K562 (cell line): Measurements from ENCODE around the gene ST3GAL3. TPM values are rescaled to one million over a fixed set of nuclear protein-coding genes. Genes with fewer than 3 reads are reported as not detected.

Experiments
- ATAC-seq: fragments of 200-7000 bp; cut with Tn5 transposase; 3 replicates; pipeline ENCODE4 v1.9.1; 2020; ENCODE audit warnings: moderate library complexity
- BruUV-seq: library from RNA; stranded (reverse); fragments of 400-500 nt; replicated peaks from 2 replicates; lab custom pipeline; 2021; lab: Mats Ljungman, UMichigan
- CTCF ChIA-PET: fragments of 300-600 bp; formaldehyde crosslinking; extraction: SDS; loops from one replicate; lab custom pipeline; 2021; ENCODE audit warnings: low intra/inter-chr PET ratio; lab: Yijun Ruan, JAX
- POLR2A ChIA-PET: fragments of 300-600, 350-650 bp; sonication (Branson Sonifier 250); formaldehyde crosslinking; extraction: SDS; loops from one replicate; lab custom pipeline; 2021; ENCODE audit warnings: antibody characterized with exemption, inconsistent platforms; lab: Yijun Ruan, JAX
- DNase-seq, 4 experiments: peaks; one replicate each; pipeline versions ENCODE4 v3.0.0 to v3.0.0-alpha.2; 2011 to 2018; ENCODE audit warnings: low spot score in 3 of 4, mixed read lengths in 3 of 4; ENCODE audit errors: extremely low read depth in 1 of 4
- FAIRE-seq: peaks from 2 replicates; lab custom pipeline; 2011; peaks lifted over from hg19 to GRCh38; lab: Jason Lieb, UNC
- H2AFZ ChIP-seq: 2 replicates; pipeline ENCODE4 v1.6.0; 2011; ENCODE audit warnings: low read depth, low read length, control low read depth, inconsistent platforms
- H3K27ac ChIP-seq: fragments of 200-600 bp; 3 replicates; pipeline ENCODE4 v1.8.0; 2011; ENCODE audit warnings: low read depth, mild to moderate bottlenecking, control low read depth, inconsistent platforms, low read length, moderate library complexity, mixed read lengths; ENCODE audit errors: extremely low read depth
- H3K27me3 ChIP-seq, 2 experiments: fragments of 300-600 bp in 1 of 2; 2 replicates in 1 of 2; 3 replicates in 1 of 2; pipeline versions ENCODE4 v1.6.0 to v1.8.0; 2011; ENCODE audit warnings: inconsistent platforms in 2 of 2, low read length in 2 of 2, mild to moderate bottlenecking in 1 of 2, mixed read lengths in 1 of 2, moderate library complexity in 1 of 2; ENCODE audit not compliant: control insufficient read depth in 2 of 2, insufficient read depth in 2 of 2
- H3K36me3 ChIP-seq: fragments of 300-600 bp; 3 replicates; pipeline ENCODE4 v1.8.0; 2011; ENCODE audit warnings: mild to moderate bottlenecking, low read length, inconsistent platforms; ENCODE audit not compliant: control insufficient read depth, insufficient read depth
- H3K4me1 ChIP-seq, 2 experiments: fragments of 200-600 bp in 1 of 2; replicated peaks in 1 of 2; 2 replicates in 1 of 2; 3 replicates in 1 of 2; pipeline versions ENCODE4 v1.5.1 to v1.8.0; 2011; ENCODE audit warnings: inconsistent platforms in 2 of 2, low read length in 2 of 2, mild to moderate bottlenecking in 1 of 2, mixed read lengths in 1 of 2, moderate library complexity in 1 of 2; ENCODE audit not compliant: control insufficient read depth in 2 of 2, insufficient read depth in 2 of 2
- H3K4me2 ChIP-seq: 2 replicates; pipeline ENCODE4 v1.6.1; 2011; ENCODE audit warnings: low read length, control low read depth, inconsistent platforms, mixed read lengths; ENCODE audit not compliant: insufficient read depth
- H3K4me3 ChIP-seq: fragments of 200-600 bp; sonication (generic), shearing (Covaris generic); 2 replicates; pipeline ENCODE4 v1.5.1; 2016; ENCODE audit warnings: control low read depth, inconsistent platforms
- H3K79me2 ChIP-seq: fragments of 200-600 bp; 3 replicates; pipeline ENCODE4 v1.8.0; 2011; ENCODE audit warnings: low read length, inconsistent platforms; ENCODE audit not compliant: control insufficient read depth, insufficient read depth
- H3K9ac ChIP-seq, 2 experiments: 2 replicates each; pipeline versions ENCODE4 v1.6.0 to v1.6.1; 2011; ENCODE audit warnings: low read depth in 2 of 2, low read length in 2 of 2, control low read depth in 1 of 2, inconsistent platforms in 1 of 2, mild to moderate bottlenecking in 1 of 2, mixed read lengths in 1 of 2; ENCODE audit not compliant: insufficient read depth in 1 of 2
- H3K9me1 ChIP-seq: one replicate; pipeline ENCODE4 v1.6.0; 2011; ENCODE audit warnings: inconsistent platforms, mild to moderate bottlenecking, low read length, moderate library complexity; ENCODE audit not compliant: control insufficient read depth, insufficient read depth
- H3K9me3 ChIP-seq: replicated peaks from 2 replicates; pipeline ENCODE4 v1.5.1; 2011; ENCODE audit warnings: low read depth, low read length, inconsistent platforms; ENCODE audit not compliant: control insufficient read depth, insufficient read depth
- H4K20me1 ChIP-seq: replicated peaks from 2 replicates; pipeline ENCODE4 v1.6.1; 2011; ENCODE audit warnings: low read length, inconsistent platforms, mixed read lengths; ENCODE audit not compliant: control insufficient read depth, insufficient read depth
- CBFA2T2 ChIP-seq: fragments of 450-650 bp; conservative IDR thresholded peaks from 2 replicates; pipeline ENCODE4 v1.6.1; 2017; ENCODE audit warnings: mild to moderate bottlenecking
- CTCFL ChIP-seq: IDR thresholded peaks from 2 replicates; pipeline ENCODE4 v1.6.1; 2011; ENCODE audit warnings: borderline replicate concordance, low read depth, mild to moderate bottlenecking, moderate library complexity, low read length; ENCODE audit not compliant: insufficient read depth, poor library complexity, severe bottlenecking
- E2F5 ChIP-seq: sonication (generic); formaldehyde crosslinking; IDR thresholded peaks from 2 replicates; pipeline ENCODE4 v1.8.0; 2022; ENCODE audit warnings: mild to moderate bottlenecking, missing genetic modification reagents
- GATA2 ChIP-seq: sonication (generic); formaldehyde crosslinking; IDR thresholded peaks from 2 replicates; pipeline ENCODE4 v1.4.0; 2020; ENCODE audit warnings: mild to moderate bottlenecking, missing genetic modification reagents
- KHSRP ChIP-seq: fragments of 450-650 bp; IDR thresholded peaks from 2 replicates; pipeline ENCODE4 v1.6.1; 2017
- KLF1 ChIP-seq: fragments of 450-650 bp; IDR thresholded peaks from 2 replicates; pipeline ENCODE4 v1.6.1; 2016; ENCODE audit warnings: missing genetic modification characterization, missing compliant biosample characterization
- PHF21A ChIP-seq: fragments of 450-650 bp; IDR thresholded peaks from 2 replicates; pipeline ENCODE4 v1.6.1; 2017; ENCODE audit warnings: low read depth, borderline replicate concordance
- SNRNP70 ChIP-seq: fragments of 200-400 bp; formaldehyde crosslinking; optimal IDR thresholded peaks from 2 replicates; pipeline ENCODE3; 2017; ENCODE audit warnings: low read depth, low read length
- SOX6 ChIP-seq: fragments of 450-650 bp; IDR thresholded peaks from 2 replicates; pipeline ENCODE4 v1.6.1; 2014; ENCODE audit warnings: mild to moderate bottlenecking
- TAF15 ChIP-seq: fragments of 200-400 bp; formaldehyde crosslinking; IDR thresholded peaks from 2 replicates; pipeline ENCODE4 v1.6.1; 2017; ENCODE audit warnings: mild to moderate bottlenecking, low read depth, low read length, moderate library complexity
- TCF15 ChIP-seq: fragments of 250-450 bp; sonication (Bioruptor Pico); IDR thresholded peaks from 2 replicates; pipeline ENCODE4 v1.8.0; 2022; ENCODE audit warnings: moderate library complexity, mild to moderate bottlenecking, inconsistent platforms
- TGIF2 ChIP-seq: sonication (generic); formaldehyde crosslinking; IDR thresholded peaks from 2 replicates; pipeline ENCODE4 v1.8.1; 2022; ENCODE audit warnings: mild to moderate bottlenecking, missing genetic modification reagents, moderate library complexity
- WGBS: fragments of 100-300 bp; shearing (Covaris generic); methylation state at CpG from one replicate; pipeline ENCODE4 v1.1.6; 2016; ENCODE audit warnings: low coverage, mixed read lengths; ENCODE audit not compliant: insufficient coverage; ENCODE audit errors: missing lambda C conversion rate; 5-methylcytosine and 5-hydroxymethylcytosine counted together
- in situ Hi-C: fragments of 300-500 bp; cut with MboI; formaldehyde crosslinking; loops from 4 replicates; pipeline ENCODE4 v1.15.0; 2018; ENCODE audit warnings: inconsistent platforms, mixed read lengths
- intact Hi-C: fragments of 100-400 bp; cut with micrococcal nuclease; formaldehyde crosslinking; loops from 2 replicates; pipeline ENCODE4 v1.14.2; 2022
- polyA plus RNA-seq, 8 experiments: library from polyadenylated mRNA; depleted of rRNA in 4 of 8; stranded (reverse) in 5 of 8; unstranded in 3 of 8; fragments of >200 nt; fragmentation: Nextera tagmentation in 2 of 8; fragmentation: Illumina TruSeq in 1 of 8; extraction: Ambion mirVana in 2 of 8; extraction: Trizol in 1 of 8; gene quantifications; 2 replicates each; pipeline versions ENCODE4 v1.2.1 to v1.2.3, GENCODE V29; 2011 to 2014; ENCODE audit warnings: inconsistent platforms in 1 of 8, missing spikeins in 1 of 8
- total RNA-seq, 7 experiments: library from RNA; depleted of rRNA in 6 of 7; stranded (reverse); fragments of >200 nt in 6 of 7; fragmentation: Illumina TruSeq in 2 of 7; extraction: Trizol in 2 of 7; gene quantifications; 2 replicates each; pipeline versions ENCODE4 v1.2.1 to v1.2.3, GENCODE V29; 2011 to 2021; ENCODE audit warnings: low replicate concordance in 1 of 7
- TF ChIP-seq, protein P1 (sequence below), 3 experiments: IDR thresholded peaks in 2 of 3; conservative IDR thresholded peaks in 1 of 3; 2 replicates each; pipeline ENCODE4 v1.5.1; 2011 to 2012; ENCODE audit warnings: low read length in 3 of 3, mild to moderate bottlenecking in 3 of 3, control low read depth in 2 of 3, improper control_type of control experiment in 1 of 3, inconsistent platforms in 1 of 3, low read depth in 1 of 3, mixed read lengths in 1 of 3, moderate library complexity in 1 of 3; ENCODE audit not compliant: insufficient read depth in 2 of 3
- TF ChIP-seq, protein P2 (sequence below): fragments of 250-450 bp; sonication (Bioruptor Pico); IDR thresholded peaks from 2 replicates; pipeline ENCODE4 v1.5.0; 2021
- TF ChIP-seq, protein P3 (sequence below): fragments of 250-450 bp; sonication (Bioruptor Pico); IDR thresholded peaks from 2 replicates; pipeline ENCODE4 v1.4.0; 2020; ENCODE audit warnings: mild to moderate bottlenecking

ST3GAL3 gene
- total and polyA plus RNA-seq, 9 of the 15 experiments (the other 6 are each of a cell fraction or from before 2014, with no cell fraction given): 1.2 to 18.9 (median 11.0) TPM

- peak in 2 of 4 experiments; percentile 30 to 32 for DNase-seq
- H3K9me1 ChIP-seq: no peaks in the 10 kb centered on the region
- H3K27ac ChIP-seq: no peak overlapping the region
- H3K4me2 ChIP-seq: no peak overlapping the region
- no peaks in the 10 kb centered on the region for H3K9me3 ChIP-seq
- H3K4me1 ChIP-seq: peaks cover 4 to 8% of the 10 kb centered on the region in 2 experiments; a peak in 3 of 5 replicates
- H3K79me2 ChIP-seq: no peaks in the 10 kb centered on the region
- in situ Hi-C loops (no loop called here), intact Hi-C loops (no loop called here)
- WGBS: 62% methylated on average over 4 of the region's 4 CpGs
- no peak for FAIRE-seq
- H3K9ac ChIP-seq: peak overlapping the region in 1 of 2 experiments; percentile 41; a peak in 2 of 4 replicates
- peaks cover 2% of the 10 kb centered on the region; the same call in 1 of the 3 replicates for H3K36me3 ChIP-seq
- no peaks in the 10 kb centered on the region for H4K20me1 ChIP-seq
- ChIA-PET CTCF (no interaction called here), POLR2A (interaction anchor here (0.6 to 1.8 kb wide), 3 partner anchors 12 to 48 kb away, joined by 3 to 6 read pairs (median 4); no protein-coding TSS in a partner anchor)
- no peaks in the 10 kb centered on the region for H3K27me3 ChIP-seq
- no TSS peak for BruUV-seq
- H3K4me3 ChIP-seq: no peak overlapping the region
- H2AFZ ChIP-seq: no peak overlapping the region
- ATAC-seq: peak; percentile 84
- no peak for TF ChIP-seq E2F5 (CRISPR knock-in tag)
- no peak for TF ChIP-seq PHF21A
- TF ChIP-seq GATA2 (CRISPR knock-in tag): no peak
- TF ChIP-seq CBFA2T2: no peak
- TF ChIP-seq KLF1 (tag): no peak
- TF ChIP-seq, protein P1, sequence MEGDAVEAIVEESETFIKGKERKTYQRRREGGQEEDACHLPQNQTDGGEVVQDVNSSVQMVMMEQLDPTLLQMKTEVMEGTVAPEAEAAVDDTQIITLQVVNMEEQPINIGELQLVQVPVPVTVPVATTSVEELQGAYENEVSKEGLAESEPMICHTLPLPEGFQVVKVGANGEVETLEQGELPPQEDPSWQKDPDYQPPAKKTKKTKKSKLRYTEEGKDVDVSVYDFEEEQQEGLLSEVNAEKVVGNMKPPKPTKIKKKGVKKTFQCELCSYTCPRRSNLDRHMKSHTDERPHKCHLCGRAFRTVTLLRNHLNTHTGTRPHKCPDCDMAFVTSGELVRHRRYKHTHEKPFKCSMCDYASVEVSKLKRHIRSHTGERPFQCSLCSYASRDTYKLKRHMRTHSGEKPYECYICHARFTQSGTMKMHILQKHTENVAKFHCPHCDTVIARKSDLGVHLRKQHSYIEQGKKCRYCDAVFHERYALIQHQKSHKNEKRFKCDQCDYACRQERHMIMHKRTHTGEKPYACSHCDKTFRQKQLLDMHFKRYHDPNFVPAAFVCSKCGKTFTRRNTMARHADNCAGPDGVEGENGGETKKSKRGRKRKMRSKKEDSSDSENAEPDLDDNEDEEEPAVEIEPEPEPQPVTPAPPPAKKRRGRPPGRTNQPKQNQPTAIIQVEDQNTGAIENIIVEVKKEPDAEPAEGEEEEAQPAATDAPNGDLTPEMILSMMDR (IDR thresholded peaks at IDR 0.05 in 2 of 3, conservative IDR thresholded peaks at IDR 0.05 in 1 of 3; ENCODE audit: insufficient read depth in 2 of 3, low read depth in 1 of 3, low read length in 3 of 3): peak in 2 of 3 experiments; percentile 12 to 35; a peak in 3 of 6 replicates
- TF ChIP-seq, protein P2, sequence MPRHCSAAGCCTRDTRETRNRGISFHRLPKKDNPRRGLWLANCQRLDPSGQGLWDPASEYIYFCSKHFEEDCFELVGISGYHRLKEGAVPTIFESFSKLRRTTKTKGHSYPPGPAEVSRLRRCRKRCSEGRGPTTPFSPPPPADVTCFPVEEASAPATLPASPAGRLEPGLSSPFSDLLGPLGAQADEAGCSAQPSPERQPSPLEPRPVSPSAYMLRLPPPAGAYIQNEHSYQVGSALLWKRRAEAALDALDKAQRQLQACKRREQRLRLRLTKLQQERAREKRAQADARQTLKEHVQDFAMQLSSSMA (CRISPR knock-in tag): no peak
- no peak for TF ChIP-seq SNRNP70
- no peak for TF ChIP-seq SOX6
- peak; percentile 34 for TF ChIP-seq CTCFL
- no peak for TF ChIP-seq TAF15
- TF ChIP-seq, protein P3, sequence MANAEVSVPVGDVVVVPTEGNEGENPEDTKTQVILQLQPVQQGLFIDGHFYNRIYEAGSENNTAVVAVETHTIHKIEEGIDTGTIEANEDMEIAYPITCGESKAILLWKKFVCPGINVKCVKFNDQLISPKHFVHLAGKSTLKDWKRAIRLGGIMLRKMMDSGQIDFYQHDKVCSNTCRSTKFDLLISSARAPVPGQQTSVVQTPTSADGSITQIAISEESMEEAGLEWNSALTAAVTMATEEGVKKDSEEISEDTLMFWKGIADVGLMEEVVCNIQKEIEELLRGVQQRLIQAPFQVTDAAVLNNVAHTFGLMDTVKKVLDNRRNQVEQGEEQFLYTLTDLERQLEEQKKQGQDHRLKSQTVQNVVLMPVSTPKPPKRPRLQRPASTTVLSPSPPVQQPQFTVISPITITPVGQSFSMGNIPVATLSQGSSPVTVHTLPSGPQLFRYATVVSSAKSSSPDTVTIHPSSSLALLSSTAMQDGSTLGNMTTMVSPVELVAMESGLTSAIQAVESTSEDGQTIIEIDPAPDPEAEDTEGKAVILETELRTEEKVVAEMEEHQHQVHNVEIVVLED: no peak
- no peak for TF ChIP-seq KHSRP
- no peak for TF ChIP-seq TGIF2 (CRISPR knock-in tag)
- TF ChIP-seq TCF15: no peak
These were observed 174.1 kb downstream of the ST3GAL3 start for GRCh38 chr1:43881415-43881814.
